NCI-H226 (cell line): ENCODE data around the gene DSG3.

Experiments
- DNase-seq: peaks from one replicate; pipeline ENCODE4 v3.0.0-alpha.2; 2015

DSG3 gene

DNA sequence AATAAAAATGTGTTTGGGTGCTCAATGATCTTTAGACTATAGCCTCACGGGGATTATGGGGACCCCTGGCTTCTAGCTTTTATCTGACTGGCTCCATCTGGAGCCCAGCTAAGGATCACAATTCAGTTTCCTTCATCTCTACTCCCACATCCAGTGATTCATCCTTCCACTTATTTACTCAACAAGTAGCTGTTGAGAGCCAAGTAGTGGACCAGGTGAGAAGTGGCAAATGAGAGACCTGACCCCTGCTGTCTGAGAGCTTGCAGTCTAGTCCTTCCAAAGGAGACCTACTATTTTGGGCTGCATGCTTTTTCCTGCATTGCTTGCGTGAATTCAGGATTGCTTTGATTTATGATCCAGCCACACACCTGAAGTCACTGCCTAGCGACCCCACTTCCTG lies 10.7 kb upstream of the DSG3 start:
- DNase-seq: peak; percentile 16

DNA sequence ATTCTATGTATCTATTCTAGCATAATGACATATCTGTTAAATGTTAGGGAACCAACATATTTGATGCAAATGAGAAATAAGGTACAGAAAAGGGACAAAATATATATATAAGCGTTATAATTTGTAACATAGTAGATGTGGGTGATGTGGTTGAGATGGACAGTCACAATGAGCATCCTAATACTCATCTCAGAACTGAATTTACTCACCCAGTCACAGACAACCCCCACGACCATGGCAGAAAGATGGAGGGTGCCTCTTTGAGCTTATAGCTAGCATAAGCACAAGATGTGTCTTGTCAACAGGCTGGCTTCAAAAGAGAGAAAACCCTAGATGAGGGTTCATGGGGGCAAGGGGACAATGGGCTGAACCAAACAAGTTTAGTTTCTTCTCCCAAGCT lies 9.1 kb upstream of the DSG3 start:
- no peak for DNase-seq

DNA sequence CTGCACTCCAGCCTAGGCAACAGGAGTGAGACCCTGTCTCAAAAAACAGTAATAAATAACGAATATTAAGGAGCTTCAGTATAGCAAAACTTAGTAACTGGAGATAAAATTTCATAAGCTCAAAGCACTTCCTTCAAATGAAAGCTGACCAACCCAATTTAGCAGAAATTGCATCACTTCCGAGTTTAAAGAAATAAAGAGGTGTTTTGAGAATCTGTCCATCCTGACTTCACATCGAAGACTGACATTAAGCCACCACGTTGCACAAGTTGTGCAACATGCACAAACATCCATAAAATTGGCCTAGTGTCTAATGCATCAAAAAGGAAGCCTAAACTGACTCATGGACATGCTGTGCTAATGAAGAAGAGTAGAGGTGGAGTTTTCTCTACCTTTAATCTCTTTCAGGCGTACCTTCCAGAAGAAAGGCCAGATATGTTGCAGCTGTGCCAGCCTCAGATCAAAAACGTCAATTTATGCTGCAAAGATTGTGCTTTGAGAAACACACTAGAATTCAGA lies 7.7 kb upstream of the DSG3 start:
- DNase-seq: no peak

DNA sequence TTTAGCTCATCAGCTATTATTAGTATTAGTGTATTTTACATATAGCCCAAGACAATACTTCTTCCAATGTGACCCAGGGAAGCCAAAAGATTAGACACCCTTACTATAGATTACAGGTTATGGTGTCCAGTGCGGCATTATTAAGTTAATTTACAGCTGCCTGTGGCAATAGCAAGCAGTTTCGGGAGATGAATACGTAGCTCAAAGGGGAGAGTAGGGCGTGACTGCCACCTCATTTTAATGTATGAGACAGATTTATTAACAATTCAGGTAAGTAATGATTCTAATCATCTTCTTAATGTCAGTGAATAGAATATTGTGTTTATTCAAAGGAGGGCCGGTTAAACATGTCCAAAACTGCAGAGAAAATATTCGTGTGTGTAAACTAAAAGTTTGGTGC lies 6.8 kb upstream of the DSG3 start:
- DNase-seq: no peak

DNA sequence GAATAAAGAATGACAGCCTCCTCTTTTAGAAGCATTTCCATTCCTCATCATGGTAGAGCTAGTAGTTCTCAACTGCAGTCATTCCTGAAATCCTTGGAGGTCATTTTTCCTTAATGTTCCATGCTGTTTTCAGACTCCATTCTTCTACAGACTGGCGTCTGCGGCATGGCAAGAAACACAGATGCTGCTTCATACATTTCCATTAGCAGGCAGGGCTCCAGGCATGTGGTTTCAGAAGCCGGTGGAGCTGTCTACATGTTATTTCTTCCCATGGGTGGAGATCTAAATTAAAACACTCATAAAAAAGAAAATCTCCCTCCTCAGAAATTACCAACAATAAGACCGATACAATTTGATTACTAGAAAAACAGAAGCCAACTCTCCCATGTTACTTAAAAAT lies 6.0 kb upstream of the DSG3 start:
- DNase-seq: no peak

DNA sequence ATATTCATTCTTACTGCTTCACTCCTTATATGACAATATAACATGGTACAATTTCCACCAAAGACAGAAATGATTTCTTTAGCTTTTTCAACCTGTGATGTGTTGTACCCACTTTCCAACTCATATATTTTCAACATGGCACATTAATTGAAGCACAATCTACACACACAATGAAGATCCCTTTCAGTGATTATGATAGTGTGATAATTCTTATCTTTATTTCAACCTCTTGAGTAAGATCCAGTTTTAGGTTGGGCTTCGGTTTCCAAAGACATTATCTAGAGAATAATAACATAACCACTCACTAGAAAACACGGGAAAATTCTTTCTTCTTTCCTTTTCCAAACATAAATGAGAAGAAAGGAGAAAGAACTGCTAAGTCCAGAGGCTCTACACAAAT lies 3.4 kb upstream of the DSG3 start:
- no peak for DNase-seq

DNA sequence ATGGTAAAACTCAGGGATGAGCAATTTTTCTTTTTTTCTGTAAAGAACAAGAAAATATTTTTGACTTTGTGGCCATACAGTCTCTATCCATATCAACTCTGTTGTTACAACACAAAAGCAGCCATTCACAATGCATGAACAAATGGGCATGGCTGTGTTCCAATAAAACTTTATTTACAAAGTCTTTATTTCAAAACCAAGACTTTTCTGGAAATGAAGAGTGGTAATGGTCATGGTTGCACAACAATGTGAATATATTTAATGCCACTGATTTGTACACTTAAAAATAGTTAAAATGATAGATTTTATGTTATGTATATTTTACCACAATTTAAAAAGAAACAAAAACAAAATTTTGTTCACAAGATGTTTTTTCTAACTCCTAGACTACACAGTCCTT lies 1.6 kb upstream of the DSG3 start:
- DNase-seq: no peak

DNA sequence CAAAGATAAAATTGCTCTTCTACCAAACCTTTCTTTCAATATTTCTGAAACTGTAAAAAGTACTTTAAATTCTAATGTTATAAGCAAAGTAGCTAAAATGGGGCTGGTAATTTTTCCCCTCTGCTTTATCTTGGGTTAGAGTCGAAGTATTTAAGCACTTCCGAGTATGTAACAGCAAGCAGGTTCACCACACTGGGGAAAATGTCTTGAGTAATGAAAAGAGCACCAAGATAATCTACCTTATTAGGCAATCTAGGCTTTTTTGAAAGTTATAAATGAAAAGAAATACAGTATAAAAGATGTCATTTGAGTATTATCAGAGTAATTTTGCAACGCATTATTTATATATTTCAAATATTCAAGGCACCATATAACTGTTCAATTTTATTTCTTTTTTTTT lies 687 bp upstream of the DSG3 start:
- no peak for DNase-seq

DNA sequence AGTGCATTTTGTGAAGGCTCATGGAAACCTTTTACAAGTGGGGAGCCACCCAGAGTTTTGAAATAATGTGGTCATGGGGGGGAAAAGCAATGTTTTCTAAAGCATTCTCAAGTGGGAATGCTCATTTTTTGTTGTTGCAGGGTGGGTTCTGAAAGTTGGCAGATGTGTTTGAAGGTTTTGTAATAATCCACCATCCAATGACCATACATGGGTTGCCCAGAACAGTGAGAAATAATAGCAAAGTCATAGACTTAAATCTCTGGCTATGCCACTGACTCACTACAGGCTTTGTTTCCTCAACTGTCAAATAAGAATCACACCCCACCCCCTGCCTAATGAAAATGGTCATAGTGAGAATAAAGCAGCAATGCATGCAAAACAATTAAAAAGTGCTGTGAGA lies 2.9 kb downstream of the DSG3 start:
- DNase-seq: no peak

DNA sequence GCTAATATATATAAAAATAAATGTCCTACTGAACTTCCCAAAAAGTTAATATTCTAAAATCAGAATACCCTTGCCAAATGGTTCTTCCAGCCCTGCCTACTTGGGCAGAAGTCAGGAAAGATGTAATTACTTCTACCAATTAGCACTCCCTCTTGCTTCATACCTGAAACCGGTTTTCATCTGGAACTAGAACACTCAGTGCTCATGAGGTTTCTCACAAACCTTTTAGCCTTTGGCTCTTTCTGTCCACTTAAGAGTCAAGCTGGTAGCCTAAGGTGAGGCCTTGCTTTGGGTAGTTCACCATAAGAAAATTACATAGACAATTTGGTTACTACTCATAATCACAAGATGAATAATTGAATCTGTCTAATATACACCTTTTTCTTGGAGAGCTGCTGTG lies 4.1 kb downstream of the DSG3 start:
- no peak for DNase-seq

DNA sequence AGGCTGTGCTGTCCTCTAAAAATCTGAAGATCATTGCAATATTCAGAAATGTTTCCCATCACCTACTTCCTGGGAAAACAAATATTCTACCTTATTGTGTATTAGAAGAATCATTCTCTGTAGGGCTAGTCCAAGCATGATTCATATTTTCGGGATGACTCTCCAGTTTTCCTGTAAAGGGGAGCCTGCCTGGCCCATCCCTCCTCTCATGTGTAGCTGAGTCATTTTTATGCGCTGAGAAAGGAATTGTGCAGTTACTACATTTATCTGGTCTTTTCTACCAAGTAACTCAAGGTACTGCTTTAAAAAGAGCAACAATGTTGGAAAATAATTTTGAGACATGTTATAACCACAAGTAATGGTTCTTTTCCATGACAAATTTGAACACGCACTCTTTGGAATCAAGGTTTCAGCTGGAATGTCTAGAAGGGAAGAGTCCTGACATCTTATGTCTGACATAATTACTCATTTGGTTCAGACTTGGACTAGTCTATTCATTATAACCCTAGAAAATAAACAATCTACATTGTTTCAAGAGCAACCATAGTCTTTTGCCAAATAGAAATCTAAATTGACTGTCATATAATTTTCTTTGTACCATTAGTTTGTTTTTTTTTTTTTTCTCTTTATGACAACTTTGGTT lies 6.6 kb downstream of the DSG3 start:
- peak; percentile 78 for DNase-seq

DNA sequence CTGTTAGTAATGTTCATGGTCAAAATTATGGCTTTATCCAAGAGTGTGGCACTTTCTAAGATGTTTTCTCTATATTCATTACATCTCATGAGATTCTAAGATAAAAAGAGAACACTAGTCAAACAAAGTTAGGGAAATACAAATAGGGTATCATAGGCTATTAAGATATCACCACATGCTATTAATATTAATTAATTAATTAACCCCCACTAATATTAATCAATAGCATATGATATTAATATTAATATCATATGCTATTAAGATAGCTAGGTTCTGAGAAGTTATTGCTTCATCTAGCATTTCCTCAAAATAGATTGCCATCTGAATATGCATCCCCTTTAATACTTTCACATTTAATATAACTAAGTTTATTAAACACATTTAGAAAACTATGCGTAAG lies 22.1 kb downstream of the DSG3 start:
- DNase-seq: no peak

DNA sequence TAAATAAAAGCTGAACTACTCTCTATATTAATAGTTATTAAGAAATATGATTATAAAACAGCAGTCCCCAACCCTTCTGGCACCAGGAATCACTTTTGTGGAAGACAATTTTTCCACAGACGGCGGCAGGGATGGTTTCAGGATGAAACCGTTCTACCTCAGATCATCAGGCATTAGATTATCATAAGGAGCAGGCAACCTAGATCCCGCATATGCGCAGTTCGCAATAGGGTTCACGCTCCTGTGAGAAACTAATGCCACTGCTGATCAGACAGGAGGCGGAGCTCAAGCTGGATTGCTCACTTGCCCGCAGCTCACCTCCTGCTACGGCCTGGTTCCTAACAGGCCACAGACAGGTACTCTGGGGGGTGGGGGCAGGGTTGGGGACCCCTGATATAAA lies 31.1 kb downstream of the DSG3 start:
- no peak for DNase-seq

DNA sequence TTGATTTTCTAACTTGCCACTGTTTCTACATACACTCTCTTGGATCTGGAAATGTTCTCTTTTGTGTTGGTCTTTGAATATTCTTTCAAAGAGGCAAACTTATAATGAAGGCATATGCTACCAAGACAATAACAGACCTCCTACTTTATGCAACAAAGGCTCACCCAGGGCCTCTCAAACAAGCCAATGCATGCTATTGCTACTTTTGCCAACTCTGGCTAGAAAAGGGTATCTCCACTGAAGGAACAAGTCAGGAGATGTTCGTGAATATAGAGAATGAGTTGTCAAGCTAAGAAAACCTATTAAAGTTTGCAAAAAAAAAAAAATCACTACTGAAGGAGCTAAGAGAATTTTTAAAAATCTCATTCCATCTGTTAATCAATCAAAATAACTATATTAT lies 34.5 kb downstream of the DSG3 start:
- no peak for DNase-seq

DNA sequence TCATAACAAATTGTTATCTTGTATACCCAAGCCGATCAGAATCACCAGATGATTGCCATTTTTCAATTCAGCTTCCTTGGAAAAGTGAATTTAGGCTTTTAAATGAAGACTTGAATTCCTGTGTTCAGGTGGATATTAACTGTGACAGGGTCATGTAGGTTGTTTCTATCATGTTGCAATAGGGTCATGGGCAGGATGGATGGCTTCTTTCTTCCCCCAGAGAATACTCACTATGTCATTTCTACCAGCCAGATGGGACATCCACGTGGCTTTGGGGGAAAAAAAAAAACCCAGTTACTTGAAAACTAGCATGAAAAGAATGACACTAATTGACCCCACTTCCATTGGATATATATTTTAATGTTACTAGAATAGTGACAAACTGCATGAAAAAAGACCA lies 35.9 kb downstream of the DSG3 start:
- DNase-seq: no peak

DNA sequence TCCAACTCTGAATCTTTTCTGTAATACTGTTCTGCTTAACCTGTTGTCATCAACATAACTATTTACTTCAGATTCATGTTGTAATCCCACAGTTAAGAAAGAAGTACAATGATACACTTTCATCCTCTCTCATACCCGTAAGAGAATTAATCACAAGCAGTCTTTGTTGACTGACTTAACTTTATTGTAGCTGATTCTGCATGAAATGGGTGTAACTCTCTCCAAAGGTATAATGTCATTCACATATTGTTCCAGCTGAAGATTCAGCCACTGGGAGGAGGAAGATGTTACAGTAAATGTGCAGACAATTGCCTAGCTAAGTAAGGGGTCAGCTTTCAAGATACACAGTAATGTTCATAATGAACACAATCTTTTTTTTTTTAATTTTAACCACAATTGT lies 36.9 kb downstream of the DSG3 start:
- DNase-seq: no peak

DNA sequence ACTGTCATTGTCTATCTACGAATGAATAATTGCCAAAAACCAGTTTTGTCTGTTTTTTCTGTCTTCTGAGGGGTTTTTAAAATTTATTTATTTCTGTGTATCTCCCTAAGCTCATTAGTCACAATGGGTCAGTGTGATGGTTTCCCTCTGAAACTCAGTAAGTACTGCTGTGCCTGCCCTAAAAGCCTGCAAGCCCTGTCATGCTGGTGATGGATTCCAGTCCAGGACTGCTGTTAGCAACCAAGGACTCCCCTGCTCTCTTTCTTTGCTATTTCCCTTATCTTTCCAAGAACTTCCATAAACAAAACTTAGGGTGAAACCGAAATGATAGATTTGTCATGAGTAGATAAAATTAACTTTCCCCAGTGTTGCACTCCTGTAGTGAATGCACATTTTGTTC lies 38.6 kb downstream of the DSG3 start:
- no peak for DNase-seq

DNA sequence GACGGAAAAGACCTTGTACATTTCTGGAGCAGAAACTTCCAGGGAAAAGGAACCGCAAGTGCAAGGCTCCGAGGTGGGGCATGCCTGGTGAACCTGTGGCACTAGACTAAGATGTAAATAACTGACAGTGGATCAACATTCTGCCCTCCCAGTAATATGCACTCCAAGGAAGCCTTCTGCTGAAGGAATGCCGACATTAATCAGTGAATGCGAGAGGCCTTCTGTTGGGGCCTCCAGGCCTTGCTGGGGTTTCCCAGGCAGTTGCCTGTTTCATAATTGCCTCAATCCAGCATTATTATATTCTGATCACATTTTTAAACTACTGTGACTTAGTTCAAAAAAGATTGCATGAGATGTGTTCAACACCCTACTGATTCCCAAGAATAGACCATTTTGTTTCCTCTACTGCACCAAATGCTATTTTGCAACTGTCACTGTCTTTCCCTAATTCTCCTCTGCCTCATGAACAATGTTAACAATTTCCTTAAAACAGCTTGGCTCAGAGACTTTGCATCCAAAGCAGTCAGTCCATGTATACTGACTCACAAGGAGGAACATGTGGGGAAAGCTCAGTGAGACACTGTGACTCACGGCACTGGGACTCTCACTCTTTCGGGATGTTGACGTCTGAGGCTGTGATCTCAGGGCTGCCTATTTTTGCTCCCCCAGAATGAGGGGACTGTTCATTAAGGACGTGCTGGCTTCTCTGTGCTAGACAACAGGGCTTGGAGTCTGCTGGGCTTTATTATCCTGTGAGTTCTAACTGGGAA lies 39.9 kb downstream of the DSG3 start:
- peak; percentile 76 for DNase-seq

DNA sequence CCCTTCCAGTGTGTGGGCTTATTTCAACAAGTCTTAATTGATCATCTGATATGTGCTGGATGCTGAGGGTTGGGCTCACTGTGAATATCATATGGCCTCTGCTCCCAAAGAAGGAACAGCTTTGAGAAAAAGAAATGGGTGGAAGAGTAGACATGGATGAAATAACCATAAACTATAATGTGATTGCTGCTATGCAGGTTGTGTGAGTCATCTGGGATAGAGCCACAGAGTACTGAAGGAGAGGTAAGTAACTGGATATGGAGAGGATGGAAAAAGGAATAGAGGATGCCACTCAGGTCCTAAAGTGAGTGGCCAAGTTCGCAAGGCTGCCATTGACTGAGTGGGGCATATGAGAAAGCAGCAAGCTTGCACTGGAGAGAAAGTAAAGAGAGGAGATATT lies 41.8 kb downstream of the DSG3 start:
- DNase-seq: peak; percentile 16

DNA sequence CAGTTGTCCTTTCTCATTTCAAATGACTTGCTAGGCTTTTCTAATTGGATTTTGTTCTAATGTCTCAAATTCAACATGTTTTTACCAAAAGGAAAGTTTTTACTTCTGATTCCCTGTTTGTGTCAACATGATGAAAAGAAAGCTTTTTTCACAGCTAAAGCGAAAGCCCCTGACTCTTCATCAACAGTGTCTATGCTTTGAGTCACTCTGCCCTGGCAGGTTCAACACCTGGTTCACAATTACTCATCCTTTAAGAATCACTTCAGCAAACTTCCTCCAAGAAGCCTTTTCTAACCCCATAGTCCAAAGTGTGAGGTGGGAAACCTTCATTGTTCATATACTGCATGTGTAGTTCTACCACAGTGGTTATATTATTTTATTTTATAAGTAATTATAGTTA lies 42.8 kb downstream of the DSG3 start:
- DNase-seq: peak; percentile 18

DNA sequence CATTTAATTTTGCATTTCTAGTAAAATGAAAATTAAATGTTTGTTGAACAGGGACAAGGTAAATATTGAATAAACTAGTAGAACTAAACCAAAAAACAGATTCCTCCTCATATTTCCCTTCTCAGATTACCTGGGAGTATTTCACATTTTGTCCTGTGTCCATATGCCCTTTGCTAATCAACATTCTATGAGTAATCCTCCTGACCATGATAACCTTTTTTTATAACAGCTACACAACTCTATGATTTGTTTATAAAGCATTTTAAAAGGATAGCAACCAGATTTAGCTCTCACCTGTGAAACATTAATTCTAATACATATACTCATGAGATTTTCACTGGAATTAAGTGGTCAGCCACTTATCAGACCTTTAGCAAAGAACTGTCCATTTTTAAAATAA lies 43.3 kb downstream of the DSG3 start:
- peak; percentile 22 for DNase-seq

DNA sequence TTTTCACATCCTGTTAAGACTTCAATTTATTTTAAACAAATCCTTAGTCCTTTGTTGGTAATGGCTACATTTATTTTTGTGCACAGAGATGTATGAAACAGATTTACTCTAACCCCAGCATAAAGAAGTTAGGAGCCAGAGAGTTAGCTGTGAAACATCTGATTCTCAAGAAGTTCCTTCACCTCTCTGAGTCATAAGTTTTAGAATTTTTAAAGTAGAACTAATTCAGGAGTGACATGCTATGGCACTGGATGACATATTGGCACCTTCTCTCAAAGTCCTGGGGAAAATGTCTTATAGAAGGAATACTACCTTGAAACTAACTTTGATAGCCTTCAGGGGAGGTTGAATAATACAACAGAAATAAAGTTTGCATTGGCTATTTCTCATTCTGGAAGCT lies 44.0 kb downstream of the DSG3 start:
- no peak for DNase-seq

DNA sequence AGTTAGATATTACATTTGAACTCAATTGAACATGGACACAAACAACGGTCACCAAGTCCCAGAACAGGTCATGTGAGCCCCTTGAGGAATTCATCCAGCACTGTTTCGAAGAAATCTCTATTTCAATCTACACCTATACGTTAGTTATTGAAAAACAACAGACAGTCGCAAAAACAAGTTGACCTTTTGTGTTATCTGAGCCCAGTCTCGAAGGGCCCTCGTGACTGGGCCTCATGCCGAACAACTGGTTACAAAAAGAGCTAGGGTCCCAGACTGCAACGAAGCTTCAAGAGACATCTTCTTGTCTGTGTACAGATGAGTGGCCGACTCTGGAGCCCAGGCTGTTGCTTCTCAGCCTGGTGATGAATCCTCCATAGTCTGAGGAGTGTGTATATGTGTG lies 45.1 kb downstream of the DSG3 start:
- DNase-seq: no peak

DNA sequence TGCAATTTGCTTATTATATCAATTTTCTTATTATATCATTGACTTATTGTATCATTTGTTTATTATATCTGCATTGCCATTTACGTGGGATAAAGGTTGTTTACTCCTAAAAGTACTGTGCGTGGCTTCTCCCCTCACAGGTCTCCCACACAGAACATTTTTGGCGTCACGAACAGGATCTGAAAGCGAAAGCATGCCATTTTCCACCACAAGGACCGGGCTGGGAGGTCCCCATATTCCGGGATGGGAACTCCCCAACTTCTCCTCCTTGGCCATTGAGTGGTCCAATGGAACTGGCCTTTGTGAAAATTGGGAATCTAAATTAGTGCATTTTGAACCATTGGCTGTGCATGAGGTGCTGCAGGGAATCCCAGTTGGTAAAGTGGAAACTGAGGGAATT lies 45.6 kb downstream of the DSG3 start:
- DNase-seq: no peak

DNA sequence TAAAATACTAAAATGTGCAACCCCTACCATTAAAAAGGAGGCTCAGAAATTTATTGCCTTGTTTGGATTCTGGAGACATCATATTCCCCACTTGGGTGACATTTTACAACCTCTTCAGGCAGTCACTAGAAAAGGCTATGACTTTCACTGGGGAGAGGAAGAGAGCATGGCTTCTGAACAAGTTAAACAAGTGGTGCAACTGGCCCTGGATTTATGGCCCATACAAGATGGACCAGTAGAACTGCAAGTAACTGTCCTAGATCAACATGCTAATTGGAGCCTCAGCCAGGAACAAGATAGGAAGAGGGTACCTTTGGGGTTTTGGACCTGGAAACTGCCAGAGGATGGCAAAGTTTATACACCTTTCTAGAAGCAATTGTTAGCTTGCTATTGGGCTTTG lies 46.4 kb downstream of the DSG3 start:
- no peak for DNase-seq
